Transverse colon (tissue), 4 donors: ENCODE measurements around the gene B4GALNT1. TPM values are rescaled to one million over a fixed set of nuclear protein-coding genes. Genes with fewer than 3 reads are reported as not detected.
"Not testable (repeated sequence)": the region's sequence is repeated elsewhere in the genome, so short reads cannot be mapped to it uniquely, and the experiment has no call there.

Source experiments
- DNase-seq: peaks from one replicate; pipeline ENCODE4 v3.0.0-alpha.2; 2019
- H3K27ac ChIP-seq, 4 donors: fragments of 200-600 bp; sonication (generic); 2 replicates each; pipeline ENCODE4 v1.5.1; 2016 to 2018; ENCODE audit warnings: inconsistent platforms in 4 of 4
- H3K27me3 ChIP-seq: fragments of 200-600 bp; sonication (generic); 2 replicates; pipeline ENCODE4 v1.5.1; 2017; ENCODE audit warnings: inconsistent platforms
- H3K36me3 ChIP-seq, 4 donors: fragments of 200-600 bp; sonication (generic); 2 replicates each; pipeline ENCODE4 v1.5.1; 2017 to 2019; ENCODE audit warnings: inconsistent platforms in 4 of 4
- H3K4me1 ChIP-seq, 4 donors: fragments of 200-600 bp; sonication (generic); 2 replicates each; pipeline ENCODE4 v1.5.1; 2017 to 2020; ENCODE audit warnings: inconsistent platforms in 4 of 4
- H3K4me3 ChIP-seq, 4 donors: fragments of 200-600 bp; sonication (generic); 1 replicate in 1 of 4; 2 replicates in 3 of 4; pipeline versions ENCODE4 v1.5.1 to v1.6.1; 2017 to 2019; ENCODE audit warnings: inconsistent platforms in 4 of 4
- H3K9me3 ChIP-seq, 2 donors: fragments of 200-600 bp; sonication (generic); 2 replicates each; pipeline ENCODE4 v1.5.1; 2017 to 2019; ENCODE audit warnings: inconsistent platforms in 2 of 2
- EP300 ChIP-seq: sonication (generic); formaldehyde crosslinking; IDR thresholded peaks from one replicate; pipeline ENCODE4 v1.6.1; 2017; ENCODE audit warnings: antibody characterized with exemption, low read depth
- POLR2A ChIP-seq: fragments of 450-650 bp; IDR thresholded peaks from one replicate; pipeline ENCODE4 v1.6.1; 2016; ENCODE audit warnings: antibody characterized with exemption, mild to moderate bottlenecking, moderate library complexity
- POLR2AphosphoS5 ChIP-seq, 3 donors: sonication (generic); formaldehyde crosslinking; IDR thresholded peaks; one replicate each; pipeline ENCODE4 v1.6.1; 2016; ENCODE audit warnings: antibody characterized with exemption in 3 of 3
- WGBS, 2 donors: methylation state at CpG; one replicate each; pipeline ENCODE4 v1.1.5; 2018; ENCODE audit warnings: low coverage in 1 of 2; 5-methylcytosine and 5-hydroxymethylcytosine counted together
- in situ Hi-C, 4 donors: fragments of 200-750 bp; cut with MboI; loops; one replicate each; pipeline versions ENCODE4 v1.15.0 to v1.15.1; 2017; ENCODE audit warnings: low sequenced_read_pairs in 3 of 4, low pct_ligation_motif_present in 1 of 4, low pct_unique_long_range_greater_than_20kb in 1 of 4
- intact Hi-C: fragments of 100-400 bp; cut with DNase I; formaldehyde crosslinking; loops from one replicate; pipeline ENCODE4 v1.15.1; 2023; ENCODE audit warnings: low total_unique reads
- total RNA-seq, 4 donors: library from RNA; depleted of rRNA; stranded (reverse); fragments of >200 nt; gene quantifications; one replicate each; pipeline ENCODE4 v1.1.0, GENCODE V29; 2016
- TF ChIP-seq, protein P1 (sequence below), 5 experiments: fragments of 200-600 bp in 3 of 5; fragments of 450-650 bp in 2 of 5; sonication (generic) in 3 of 5; IDR thresholded peaks; 1 replicate in 2 of 5; 2 replicates in 3 of 5; pipeline ENCODE4 v1.5.1; 2016 to 2017; ENCODE audit warnings: antibody characterized with exemption in 5 of 5, inconsistent platforms in 3 of 5, mild to moderate bottlenecking in 2 of 5, moderate library complexity in 1 of 5

B4GALNT1 gene
- total RNA-seq, 4 donors from 2014 or later, result 0.68 to 6.4 (median 2.1) TPM; not detected in 1

DNA sequence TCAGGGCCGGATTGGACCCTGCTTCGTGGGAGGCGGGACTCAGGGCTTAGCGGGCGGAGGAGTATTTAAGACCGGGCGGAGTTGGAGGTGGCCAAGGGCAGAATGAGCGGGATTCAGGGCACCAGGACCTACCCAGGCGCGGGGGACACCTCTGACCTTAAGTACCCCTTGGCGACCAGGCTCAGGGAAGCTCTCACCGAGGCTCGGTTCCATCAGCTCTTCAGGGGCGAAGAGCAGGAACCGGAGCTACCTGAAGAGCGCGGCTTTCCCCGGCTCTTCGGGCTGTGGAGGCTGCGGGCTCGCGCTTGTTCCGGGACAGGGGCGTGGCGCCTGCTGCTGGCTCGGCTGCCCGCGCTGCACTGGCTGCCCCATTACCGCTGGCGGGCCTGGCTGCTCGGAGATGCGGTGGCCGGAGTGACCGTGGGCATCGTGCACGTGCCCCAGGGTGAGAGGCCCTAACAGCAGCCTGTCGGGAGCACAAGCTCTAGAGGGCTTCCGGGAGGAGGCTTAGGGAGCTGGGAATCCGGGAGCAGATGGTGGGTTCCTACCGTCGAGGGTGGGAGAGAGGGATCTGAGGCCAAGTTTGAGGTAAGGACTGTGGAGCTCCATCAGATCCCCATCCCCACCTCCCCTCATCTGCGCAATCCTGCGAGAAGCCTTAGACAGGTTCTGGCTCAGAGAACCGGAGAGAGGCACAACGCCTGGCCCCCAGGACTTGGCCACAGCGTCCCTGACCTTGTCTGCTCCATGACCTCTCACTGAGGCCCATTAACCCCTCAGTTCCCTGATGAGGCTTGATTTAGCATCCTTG lies 13.4 kb downstream of the B4GALNT1 start:
- no peak for TF ChIP-seq POLR2A
- no peak for TF ChIP-seq POLR2AphosphoS5 (IDR thresholded peaks at IDR 0.05)
- TF ChIP-seq EP300, result no peak
- TF ChIP-seq, protein P1, sequence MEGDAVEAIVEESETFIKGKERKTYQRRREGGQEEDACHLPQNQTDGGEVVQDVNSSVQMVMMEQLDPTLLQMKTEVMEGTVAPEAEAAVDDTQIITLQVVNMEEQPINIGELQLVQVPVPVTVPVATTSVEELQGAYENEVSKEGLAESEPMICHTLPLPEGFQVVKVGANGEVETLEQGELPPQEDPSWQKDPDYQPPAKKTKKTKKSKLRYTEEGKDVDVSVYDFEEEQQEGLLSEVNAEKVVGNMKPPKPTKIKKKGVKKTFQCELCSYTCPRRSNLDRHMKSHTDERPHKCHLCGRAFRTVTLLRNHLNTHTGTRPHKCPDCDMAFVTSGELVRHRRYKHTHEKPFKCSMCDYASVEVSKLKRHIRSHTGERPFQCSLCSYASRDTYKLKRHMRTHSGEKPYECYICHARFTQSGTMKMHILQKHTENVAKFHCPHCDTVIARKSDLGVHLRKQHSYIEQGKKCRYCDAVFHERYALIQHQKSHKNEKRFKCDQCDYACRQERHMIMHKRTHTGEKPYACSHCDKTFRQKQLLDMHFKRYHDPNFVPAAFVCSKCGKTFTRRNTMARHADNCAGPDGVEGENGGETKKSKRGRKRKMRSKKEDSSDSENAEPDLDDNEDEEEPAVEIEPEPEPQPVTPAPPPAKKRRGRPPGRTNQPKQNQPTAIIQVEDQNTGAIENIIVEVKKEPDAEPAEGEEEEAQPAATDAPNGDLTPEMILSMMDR (IDR thresholded peaks at IDR 0.05), result no peak
- in situ Hi-C loops (loop anchor here in 2 of 4 donors (5.0 to 10.0 kb wide), 2 partner anchors 37 to 45 kb away; no protein-coding TSS in a partner anchor), intact Hi-C loops (no loop called here)
- Histone ChIP-seq H3K27ac (no peak overlapping the region), H3K27me3 (peaks cover 90% of the 10 kb centered on the region), H3K4me3 (no peak overlapping the region), H3K36me3 (no peaks in the 10 kb centered on the region), H3K9me3 (no peaks in the 10 kb centered on the region), H3K4me1 (peaks cover 0 to 23% (median 15%) of the 10 kb centered on the region in 4 donors)
- DNase-seq, result no peak
- 32% methylated on average over 23 of the region's 46 CpGs; no CpG with 5 or more reads in 1 of the 2 donors for WGBS, 2 donors

DNA sequence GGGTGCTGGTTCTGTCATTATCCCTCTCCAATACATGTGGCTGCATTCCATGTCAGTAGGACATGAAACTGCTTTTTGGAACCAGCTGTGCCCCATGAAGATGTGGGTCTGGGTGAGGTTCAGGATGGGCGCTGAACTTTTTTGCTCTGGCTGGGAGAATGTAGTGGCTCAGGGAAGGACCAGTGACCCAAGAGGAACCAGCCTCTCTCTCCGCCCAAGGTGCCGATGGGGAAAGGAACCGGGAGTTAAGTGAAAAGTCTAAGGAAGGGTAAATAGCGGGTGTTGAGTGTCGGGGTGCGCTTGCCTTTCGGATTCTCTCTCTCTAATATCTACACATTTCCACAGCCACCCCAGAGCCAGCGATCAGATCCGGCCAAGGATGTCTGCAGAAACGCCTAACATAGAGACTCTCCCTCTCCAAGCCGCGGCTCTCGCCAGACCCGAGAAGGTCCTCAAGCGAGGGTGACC lies 14.0 kb downstream of the B4GALNT1 start:
- no peaks in the 10 kb centered on the region for H3K9me3 ChIP-seq
- 54 to 56% methylated on average over 7 to 16 of the region's 16 CpGs for WGBS, 2 donors
- no peak for DNase-seq
- H3K4me3 ChIP-seq, result no peak overlapping the region
- in situ Hi-C loops, result no loop called here
- TF ChIP-seq POLR2A (no peak), EP300 (no peak), POLR2AphosphoS5 (IDR thresholded peaks at IDR 0.05) (no peak)
- TF ChIP-seq, protein P1 (IDR thresholded peaks at IDR 0.05), result no peak
- H3K27me3 ChIP-seq, result peaks cover 83% of the 10 kb centered on the region
- intact Hi-C loops, result no loop called here
- no peaks in the 10 kb centered on the region for H3K36me3 ChIP-seq
- H3K27ac ChIP-seq, result no peak overlapping the region
- H3K4me1 ChIP-seq, result peaks cover 0 to 25% (median 17%) of the 10 kb centered on the region in 4 donors

DNA sequence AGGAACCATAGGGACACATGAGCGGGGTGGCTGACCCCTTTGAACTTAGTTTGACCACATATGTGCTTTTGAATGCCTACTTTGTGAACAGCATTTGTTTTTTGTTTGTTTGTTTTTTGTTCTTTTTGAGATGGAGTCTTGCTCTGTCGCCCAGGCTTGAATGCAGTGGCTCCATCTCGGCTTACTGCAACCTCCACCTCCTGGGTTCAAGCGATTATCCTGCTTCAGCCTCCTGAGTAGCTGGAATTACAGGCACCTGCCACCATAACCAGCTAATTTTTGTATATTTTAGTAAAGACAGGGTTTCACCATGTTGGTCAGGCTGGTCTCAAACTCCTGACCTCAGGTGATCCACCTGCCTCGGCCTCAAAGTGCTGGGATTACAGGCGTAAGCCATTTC lies 14.6 kb downstream of the B4GALNT1 start:
- H3K9me3 ChIP-seq, DNase-seq, intact Hi-C loops, H3K4me3 ChIP-seq, in situ Hi-C loops, H3K27ac ChIP-seq, H3K36me3 ChIP-seq: not testable (repeated sequence)
- WGBS, 2 donors, result 91 to 92% methylated on average over 2 to 6 of the region's 6 CpGs
- Histone ChIP-seq H3K4me1 (peaks cover 6 to 29% (median 18%) of the 10 kb centered on the region in 4 donors), H3K27me3 (peaks cover 83% of the 10 kb centered on the region)

DNA sequence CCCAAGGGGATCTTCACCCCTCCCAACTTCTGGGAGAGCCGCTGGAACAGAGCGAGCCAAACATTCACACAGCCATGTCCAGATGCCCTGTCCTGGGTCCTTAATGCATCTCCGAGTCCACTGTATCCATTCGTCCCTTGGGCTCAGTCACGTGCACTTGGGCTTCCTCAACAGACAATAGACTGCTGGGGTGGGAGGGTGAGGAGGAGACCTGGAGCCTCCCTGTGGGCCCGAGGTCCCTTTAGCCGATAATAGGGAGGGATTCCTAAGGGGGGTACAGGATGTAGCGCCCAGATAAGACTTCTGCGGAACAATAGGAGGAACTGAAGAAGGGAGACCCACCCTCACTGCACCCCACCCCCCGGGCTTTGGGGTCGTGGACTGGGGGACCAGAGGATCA lies 15.1 kb downstream of the B4GALNT1 start:
- no peak for DNase-seq
- peaks cover 6 to 31% (median 18%) of the 10 kb centered on the region in 4 donors for H3K4me1 ChIP-seq
- in situ Hi-C loops, result no loop called here
- H3K4me3 ChIP-seq, result no peak overlapping the region
- H3K9me3 ChIP-seq, result no peaks in the 10 kb centered on the region
- WGBS, 2 donors, result 33 to 64% methylated on average over 5 to 11 of the region's 11 CpGs
- intact Hi-C loops, result no loop called here
- no peaks in the 10 kb centered on the region for H3K36me3 ChIP-seq
- H3K27ac ChIP-seq, result no peak overlapping the region
- no peak for TF ChIP-seq POLR2A
- TF ChIP-seq POLR2AphosphoS5 (IDR thresholded peaks at IDR 0.05), result no peak
- TF ChIP-seq EP300, result no peak
- TF ChIP-seq, protein P1 (IDR thresholded peaks at IDR 0.05), result no peak
- H3K27me3 ChIP-seq, result peaks cover 83% of the 10 kb centered on the region
